Measurements from ENCODE around the gene MTUS2.

DNA sequence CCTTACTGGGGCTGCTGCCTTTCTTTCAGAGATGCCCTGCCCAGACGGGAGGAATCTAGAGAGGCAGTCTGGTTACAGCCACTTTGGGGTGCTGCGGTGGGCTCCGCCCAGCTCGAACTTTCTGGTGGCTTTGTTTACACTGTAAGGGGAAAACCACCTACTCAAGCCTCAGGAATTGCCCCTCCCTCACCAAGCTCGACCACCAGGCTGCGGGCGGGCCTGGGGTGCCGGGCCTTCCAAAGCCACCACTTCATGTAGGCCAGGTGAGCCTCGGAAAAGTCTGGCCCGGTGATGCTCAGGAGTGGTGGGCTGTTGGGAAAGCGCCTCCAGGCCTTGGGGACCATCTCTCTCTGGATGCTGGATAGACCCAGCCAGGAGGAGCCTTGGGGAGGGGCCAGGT, 218.6 kb downstream of the MTUS2 start:
- TF ChIP-seq, protein P1, sequence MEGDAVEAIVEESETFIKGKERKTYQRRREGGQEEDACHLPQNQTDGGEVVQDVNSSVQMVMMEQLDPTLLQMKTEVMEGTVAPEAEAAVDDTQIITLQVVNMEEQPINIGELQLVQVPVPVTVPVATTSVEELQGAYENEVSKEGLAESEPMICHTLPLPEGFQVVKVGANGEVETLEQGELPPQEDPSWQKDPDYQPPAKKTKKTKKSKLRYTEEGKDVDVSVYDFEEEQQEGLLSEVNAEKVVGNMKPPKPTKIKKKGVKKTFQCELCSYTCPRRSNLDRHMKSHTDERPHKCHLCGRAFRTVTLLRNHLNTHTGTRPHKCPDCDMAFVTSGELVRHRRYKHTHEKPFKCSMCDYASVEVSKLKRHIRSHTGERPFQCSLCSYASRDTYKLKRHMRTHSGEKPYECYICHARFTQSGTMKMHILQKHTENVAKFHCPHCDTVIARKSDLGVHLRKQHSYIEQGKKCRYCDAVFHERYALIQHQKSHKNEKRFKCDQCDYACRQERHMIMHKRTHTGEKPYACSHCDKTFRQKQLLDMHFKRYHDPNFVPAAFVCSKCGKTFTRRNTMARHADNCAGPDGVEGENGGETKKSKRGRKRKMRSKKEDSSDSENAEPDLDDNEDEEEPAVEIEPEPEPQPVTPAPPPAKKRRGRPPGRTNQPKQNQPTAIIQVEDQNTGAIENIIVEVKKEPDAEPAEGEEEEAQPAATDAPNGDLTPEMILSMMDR (IDR thresholded peaks at IDR 0.05; ENCODE audit: insufficient read depth, low read length, poor library complexity, severe bottlenecking) = no peak
- TF ChIP-seq EZH2phosphoT487 (conservative IDR thresholded peaks at IDR 0.05; ENCODE audit: low read length) = no peak

Data from SU-DHL-6 (cell line).